Mesenchymal stem cell (in vitro differentiated cells and primary cell): Measurements from ENCODE around the gene RAP1GAP2.

Experiments used
- DNase-seq: peaks from one replicate; pipeline ENCODE4 v3.0.0-alpha.2; 2013
- H2AFZ ChIP-seq: one replicate; pipeline ENCODE4 v1.6.1; 2013; ENCODE audit warnings: low read depth, mild to moderate bottlenecking, control low read depth, inconsistent platforms, low read length, moderate library complexity
- H2AK5ac ChIP-seq: 2 replicates; pipeline ENCODE4 v1.6.1; 2013; ENCODE audit warnings: low read length, moderate library complexity, mild to moderate bottlenecking, inconsistent platforms; ENCODE audit not compliant: severe bottlenecking
- H2BK120ac ChIP-seq: one replicate; pipeline ENCODE4 v1.6.1; 2013; ENCODE audit warnings: low read depth, mild to moderate bottlenecking, inconsistent platforms, low read length, moderate library complexity
- H2BK12ac ChIP-seq, 2 experiments: one replicate each; pipeline ENCODE4 v1.6.1; 2013; ENCODE audit warnings: inconsistent platforms in 2 of 2, low read length in 2 of 2, mild to moderate bottlenecking in 2 of 2, moderate library complexity in 2 of 2, control low read depth in 1 of 2
- H2BK15ac ChIP-seq: one replicate; pipeline ENCODE4 v1.6.1; 2013; ENCODE audit warnings: mild to moderate bottlenecking, low read depth, inconsistent platforms; ENCODE audit not compliant: poor library complexity, severe bottlenecking
- H2BK5ac ChIP-seq: 2 replicates; pipeline ENCODE4 v1.6.1; 2013; ENCODE audit warnings: low read depth, mild to moderate bottlenecking, low read length, control low read depth, inconsistent platforms; ENCODE audit not compliant: poor library complexity, severe bottlenecking
- H3K14ac ChIP-seq, 2 experiments: one replicate each; pipeline ENCODE4 v1.6.1; 2013; ENCODE audit warnings: inconsistent platforms in 2 of 2, low read length in 2 of 2, control low read depth in 1 of 2, mild to moderate bottlenecking in 1 of 2, moderate library complexity in 1 of 2
- H3K18ac ChIP-seq, 2 experiments: one replicate each; pipeline ENCODE4 v1.6.1; 2013; ENCODE audit warnings: inconsistent platforms in 2 of 2, low read length in 2 of 2, control low read depth in 1 of 2, low read depth in 1 of 2, mild to moderate bottlenecking in 1 of 2
- H3K23ac ChIP-seq, 2 experiments: one replicate each; pipeline ENCODE4 v1.6.1; 2013; ENCODE audit warnings: inconsistent platforms in 2 of 2, low read length in 2 of 2, mild to moderate bottlenecking in 2 of 2, moderate library complexity in 2 of 2, control low read depth in 1 of 2
- H3K27ac ChIP-seq: 2 replicates; pipeline ENCODE4 v1.5.1; 2013; ENCODE audit warnings: mild to moderate bottlenecking, moderate library complexity, low read length, control low read depth, inconsistent platforms; ENCODE audit not compliant: poor library complexity, severe bottlenecking
- H3K27me3 ChIP-seq, 2 experiments: 2 replicates each; pipeline versions ENCODE4 v1.6.1 to v1.7.0; 2013; ENCODE audit warnings: low read length in 2 of 2, mild to moderate bottlenecking in 2 of 2, moderate library complexity in 2 of 2, control low read depth in 1 of 2, inconsistent platforms in 1 of 2; ENCODE audit not compliant: control insufficient read depth in 1 of 2, insufficient read depth in 1 of 2
- H3K36me3 ChIP-seq, 2 experiments: 2 replicates each; pipeline versions ENCODE4 v1.6.1 to v1.7.0; 2013; ENCODE audit warnings: low read length in 2 of 2, control low read depth in 1 of 2, inconsistent platforms in 1 of 2, low read depth in 1 of 2, mild to moderate bottlenecking in 1 of 2; ENCODE audit not compliant: insufficient read depth in 2 of 2, control insufficient read depth in 1 of 2
- H3K4ac ChIP-seq, 2 experiments: one replicate each; pipeline ENCODE4 v1.6.1; 2013; ENCODE audit warnings: inconsistent platforms in 2 of 2, low read length in 2 of 2, mild to moderate bottlenecking in 2 of 2, moderate library complexity in 2 of 2, control low read depth in 1 of 2, low read depth in 1 of 2
- H3K4me1 ChIP-seq: 2 replicates; pipeline ENCODE4 v1.6.1; 2013; ENCODE audit warnings: low read depth, low read length, control low read depth; ENCODE audit not compliant: control insufficient read depth, insufficient read depth
- H3K4me2 ChIP-seq: 2 replicates; pipeline ENCODE4 v1.6.1; 2013; ENCODE audit warnings: low read length, mild to moderate bottlenecking, inconsistent platforms; ENCODE audit not compliant: poor library complexity, severe bottlenecking
- H3K4me3 ChIP-seq, 2 experiments: 2 replicates each; pipeline versions ENCODE4 v1.5.1 to v1.7.0; 2013; ENCODE audit warnings: low read length in 2 of 2, mild to moderate bottlenecking in 2 of 2, control low read depth in 1 of 2, low read depth in 1 of 2; ENCODE audit not compliant: insufficient read depth in 1 of 2
- H3K79me1 ChIP-seq: replicated peaks from 2 replicates; pipeline ENCODE4 v1.6.1; 2013; ENCODE audit warnings: mild to moderate bottlenecking, control low read depth, low read length, inconsistent platforms; ENCODE audit not compliant: poor library complexity, severe bottlenecking
- H3K9ac ChIP-seq: 2 replicates; pipeline ENCODE4 v1.7.0; 2013; ENCODE audit warnings: mild to moderate bottlenecking, low read length, moderate library complexity
- H3K9me3 ChIP-seq: 2 replicates; pipeline ENCODE4 v1.7.0; 2013; ENCODE audit warnings: mild to moderate bottlenecking, low read length; ENCODE audit not compliant: control insufficient read depth
- H4K8ac ChIP-seq: one replicate; pipeline ENCODE4 v1.6.1; 2013; ENCODE audit warnings: inconsistent platforms, mild to moderate bottlenecking, low read length, moderate library complexity
- H4K91ac ChIP-seq: one replicate; pipeline ENCODE4 v1.6.1; 2013; ENCODE audit warnings: mild to moderate bottlenecking, low read length, inconsistent platforms
- WGBS: methylation state at CpG from one replicate; pipeline ENCODE4 v1.1.7; 2013; ENCODE audit warnings: mixed read lengths; 5-methylcytosine and 5-hydroxymethylcytosine counted together

RAP1GAP2 gene

DNA sequence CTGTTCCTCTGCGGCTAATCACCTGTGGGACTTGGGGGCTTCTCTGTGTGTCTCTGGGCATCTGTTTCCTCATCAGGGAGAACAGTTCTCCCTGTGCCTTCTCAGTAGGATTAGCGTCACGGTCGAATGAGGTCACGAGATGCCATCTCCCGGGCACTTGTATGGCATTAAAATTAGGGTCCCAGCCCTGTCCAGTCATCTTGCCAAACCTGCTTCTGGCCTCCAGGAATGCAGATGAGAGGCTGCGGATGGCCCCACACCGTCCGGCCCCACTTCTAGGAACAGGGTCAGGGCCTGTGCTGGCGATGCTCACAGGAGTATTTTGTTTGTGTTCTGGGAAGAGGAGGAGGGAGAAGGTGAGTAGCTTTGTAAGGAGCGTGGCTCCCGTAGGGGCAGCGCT is 208.7 kb downstream of the RAP1GAP2 start:
- Histone ChIP-seq H2BK12ac (no peak overlapping the region), H2BK120ac (no peak overlapping the region), H3K27me3 (peaks cover 0 to 4% of the 10 kb centered on the region in 2 experiments), H3K79me1 (no peaks in the 10 kb centered on the region), H2AK5ac (no peak overlapping the region), H4K91ac (no peak overlapping the region), H4K8ac (no peak overlapping the region), H3K27ac (no peak overlapping the region), H3K36me3 (peaks cover 0 to 33% of the 10 kb centered on the region in 2 experiments), H3K4me1 (peaks cover 31% of the 10 kb centered on the region), H3K9me3 (no peaks in the 10 kb centered on the region), H3K23ac (no peak overlapping the region), H3K4me2 (no peak overlapping the region), H2AFZ (no peak overlapping the region), H3K14ac (no peak overlapping the region), H3K4ac (no peak overlapping the region), H3K9ac (peak overlapping the region; percentile 68), H2BK15ac (no peak overlapping the region), H2BK5ac (no peak overlapping the region), H3K4me3 (no peak overlapping the region), H3K18ac (no peak overlapping the region)
- DNase-seq, result no peak
- 95% methylated on average over 13 of the region's 13 CpGs for WGBS

DNA sequence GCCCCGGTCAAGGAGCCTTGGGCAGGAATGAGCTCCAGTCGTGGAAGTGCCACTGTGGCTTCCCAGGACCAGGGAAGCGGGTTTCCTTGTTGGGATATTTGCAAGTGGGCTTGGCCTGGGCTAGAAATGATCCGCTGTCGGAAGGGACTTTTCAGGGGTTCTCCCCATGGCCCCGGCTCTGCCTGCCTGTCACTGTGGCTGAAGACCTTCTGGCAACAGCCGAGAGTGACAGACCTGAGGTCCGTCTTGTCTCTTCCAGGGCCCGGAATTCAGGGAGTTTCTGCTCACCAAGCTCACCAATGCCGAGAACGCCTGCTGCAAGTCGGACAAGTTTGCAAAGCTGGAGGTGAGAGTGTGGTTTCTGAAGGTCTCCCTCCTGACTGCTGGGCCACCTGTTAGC is 209.5 kb downstream of the RAP1GAP2 start:
- Histone ChIP-seq H2BK120ac (no peak overlapping the region), H3K23ac (no peak overlapping the region), H3K4me2 (no peak overlapping the region), H3K4me3 (no peak overlapping the region), H3K79me1 (no peaks in the 10 kb centered on the region), H4K8ac (no peak overlapping the region), H3K27ac (no peak overlapping the region), H3K4ac (no peak overlapping the region), H2BK15ac (no peak overlapping the region), H3K27me3 (peaks cover 0 to 4% of the 10 kb centered on the region in 2 experiments), H3K9me3 (no peaks in the 10 kb centered on the region), H3K18ac (no peak overlapping the region), H3K36me3 (peaks cover 0 to 37% of the 10 kb centered on the region in 2 experiments), H4K91ac (no peak overlapping the region), H3K4me1 (peaks cover 31% of the 10 kb centered on the region), H2BK12ac (no peak overlapping the region), H2AFZ (no peak overlapping the region), H3K14ac (no peak overlapping the region), H3K9ac (no peak overlapping the region), H2BK5ac (no peak overlapping the region), H2AK5ac (peak overlapping the region; percentile 39)
- 87% methylated on average over 11 of the region's 12 CpGs for WGBS
- DNase-seq, result no peak

DNA sequence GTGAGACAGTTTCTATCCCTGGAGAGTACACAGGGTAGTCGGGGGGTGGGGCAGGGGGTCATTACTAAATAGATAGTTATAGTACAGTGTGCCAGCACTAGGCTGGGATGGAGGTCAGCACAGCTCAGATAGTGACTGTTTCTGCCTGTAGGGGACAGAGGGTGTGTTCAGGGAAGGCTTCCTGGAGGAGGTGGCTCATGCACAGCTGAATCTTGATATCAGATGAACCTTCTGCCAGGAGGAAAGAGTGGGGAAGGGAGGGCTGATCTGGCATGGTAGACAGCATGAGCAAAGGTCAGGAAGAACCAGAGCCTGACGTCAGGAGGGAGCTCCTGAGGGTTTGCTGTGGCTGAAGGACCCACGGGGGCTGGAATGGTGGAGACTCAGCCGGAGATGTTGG is 210.6 kb downstream of the RAP1GAP2 start:
- Histone ChIP-seq H4K8ac (no peak overlapping the region), H2BK120ac (no peak overlapping the region)
- 87% methylated on average over 4 of the region's 4 CpGs for WGBS

DNA sequence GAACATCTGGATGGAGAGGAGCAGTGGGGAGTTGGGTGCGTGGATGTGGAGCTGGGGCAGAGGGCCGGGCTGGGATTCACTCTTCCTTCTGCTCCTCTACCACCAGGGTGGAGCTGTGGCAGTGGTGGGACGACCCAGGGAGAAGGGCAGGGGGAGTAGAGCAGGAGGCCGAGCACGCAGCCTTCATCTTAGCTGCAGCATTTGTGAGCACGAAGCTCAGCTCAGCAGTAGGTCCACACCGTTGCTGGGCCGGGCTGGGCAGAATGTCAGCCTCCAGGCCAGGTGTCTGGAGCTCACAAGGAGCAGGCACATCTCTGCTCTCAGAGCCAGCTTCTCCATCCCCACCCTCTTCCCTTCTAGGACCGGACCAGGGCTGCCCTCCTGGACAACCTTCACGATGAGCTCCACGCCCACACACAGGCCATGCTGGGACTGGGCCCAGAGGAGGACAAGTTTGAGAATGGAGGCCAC is 211.4 kb downstream of the RAP1GAP2 start:
- no peak overlapping the region for H2BK12ac ChIP-seq
- H4K8ac ChIP-seq, result no peak overlapping the region
- H3K27ac ChIP-seq, result no peak overlapping the region
- H3K14ac ChIP-seq, result no peak overlapping the region
- no peak overlapping the region for H2AFZ ChIP-seq
- H3K4me1 ChIP-seq, result peaks cover 24% of the 10 kb centered on the region
- DNase-seq, result no peak
- H2AK5ac ChIP-seq, result no peak overlapping the region
- H4K91ac ChIP-seq, result no peak overlapping the region
- H3K23ac ChIP-seq, result no peak overlapping the region
- H3K4me2 ChIP-seq, result no peak overlapping the region
- no peak overlapping the region for H3K4ac ChIP-seq
- 79% methylated on average over 10 of the region's 11 CpGs for WGBS
- no peak overlapping the region for H2BK5ac ChIP-seq
- H3K79me1 ChIP-seq, result no peaks in the 10 kb centered on the region
- peaks cover 0 to 4% of the 10 kb centered on the region in 2 experiments for H3K27me3 ChIP-seq
- H3K36me3 ChIP-seq, result peaks cover 0 to 36% of the 10 kb centered on the region in 2 experiments
- no peak overlapping the region for H2BK120ac ChIP-seq
- H2BK15ac ChIP-seq, result no peak overlapping the region
- H3K9ac ChIP-seq, result no peak overlapping the region
- H3K9me3 ChIP-seq, result no peaks in the 10 kb centered on the region
- H3K4me3 ChIP-seq, result no peak overlapping the region
- H3K18ac ChIP-seq, result no peak overlapping the region

More for the DNA sequence above, 210.6 kb downstream of the RAP1GAP2 start:
- H3K79me1 ChIP-seq, result no peaks in the 10 kb centered on the region
- peaks cover 0 to 40% of the 10 kb centered on the region in 2 experiments for H3K36me3 ChIP-seq
- H3K9ac ChIP-seq, result no peak overlapping the region
- no peaks in the 10 kb centered on the region for H3K9me3 ChIP-seq
- DNase-seq, result no peak
- H3K27me3 ChIP-seq, result peaks cover 0 to 4% of the 10 kb centered on the region in 2 experiments
- H3K4me2 ChIP-seq, result no peak overlapping the region
- H3K18ac ChIP-seq, result no peak overlapping the region
- H3K27ac ChIP-seq, result no peak overlapping the region
- no peak overlapping the region for H2BK5ac ChIP-seq
- H3K4me3 ChIP-seq, result no peak overlapping the region
- H3K23ac ChIP-seq, result no peak overlapping the region
- no peak overlapping the region for H4K91ac ChIP-seq
- H3K4ac ChIP-seq, result no peak overlapping the region
- H2BK12ac ChIP-seq, result no peak overlapping the region
- no peak overlapping the region for H3K14ac ChIP-seq
- peaks cover 31% of the 10 kb centered on the region for H3K4me1 ChIP-seq
- no peak overlapping the region for H2AK5ac ChIP-seq
- H2BK15ac ChIP-seq, result no peak overlapping the region
- H2AFZ ChIP-seq, result no peak overlapping the region
